HCT116 (cell line): ENCODE data around the gene RAB13. TPM values are rescaled to one million over a fixed set of nuclear protein-coding genes. Genes with fewer than 3 reads are reported as not detected.

Experiments used
- ATAC-seq: fragments of 200-7000 bp; cut with Tn5 transposase; 2 replicates; pipeline ENCODE4 v1.9.1; 2020; ENCODE audit warnings: mild to moderate bottlenecking, moderate library complexity
- BruUV-seq: library from RNA; stranded (reverse); fragments of 400-500 nt; replicated peaks from 2 replicates; lab custom pipeline; 2021; lab: Mats Ljungman, UMichigan
- CTCF ChIA-PET: fragments of 300-600 bp; sonication (Branson Sonifier 250); formaldehyde crosslinking; loops from one replicate; lab custom pipeline; 2021; ENCODE audit warnings: antibody characterized with exemption; lab: Charles Lee
- POLR2A ChIA-PET: fragments of 300-600, 350-600 bp; sonication (Branson Sonifier 250); formaldehyde crosslinking; loops from one replicate; lab custom pipeline; 2021; ENCODE audit warnings: antibody characterized with exemption; lab: Charles Lee
- RAD21 ChIA-PET, 2 experiments: fragments of 300-600 bp; sonication (Branson Sonifier 250); formaldehyde crosslinking; loops; one replicate each; lab custom pipeline; 2023; ENCODE audit warnings: low total read pairs in 2 of 2; ENCODE audit not compliant: uncharacterized antibody in 2 of 2, unreplicated experiment in 2 of 2, low non-redundant PET in 1 of 2; lab: Charles Lee
- DNase-seq: peaks from one replicate; pipeline ENCODE4 v3.0.0-alpha.2; 2010; ENCODE audit warnings: low read depth, low spot score
- H2AFZ ChIP-seq: fragments of 200-600 bp; shearing (Covaris generic), sonication (generic); 2 replicates; pipeline ENCODE4 v1.6.1; 2017; ENCODE audit warnings: low read depth, mixed run types, mixed read lengths, antibody characterized with exemption, low read length; ENCODE audit not compliant: poor library complexity, severe bottlenecking
- H3K27ac ChIP-seq: 2 replicates; pipeline ENCODE4 v1.5.1; 2012; ENCODE audit warnings: low read depth, low read length
- H3K27me3 ChIP-seq: fragments of 200-600 bp; sonication (generic); 2 replicates; pipeline ENCODE4 v1.6.1; 2016; ENCODE audit warnings: mixed run types, low read length, mixed read lengths; ENCODE audit not compliant: insufficient read depth
- H3K36me3 ChIP-seq, 2 experiments: fragments of 200-500 bp in 1 of 2; fragments of 200-600 bp in 1 of 2; sonication (Bioruptor generic) in 1 of 2; sonication (generic) in 1 of 2; 2 replicates each; pipeline versions ENCODE4 v1.5.1 to v1.6.1; 2014 to 2016; ENCODE audit warnings: low read length in 2 of 2, inconsistent platforms in 1 of 2, mixed read lengths in 1 of 2, mixed run types in 1 of 2; ENCODE audit not compliant: insufficient read depth in 2 of 2, control insufficient read depth in 1 of 2
- H3K4me1 ChIP-seq, 2 experiments: fragments of 200-600 bp in 1 of 2; sonication (generic) in 1 of 2; 2 replicates each; pipeline versions ENCODE4 v1.5.1 to v1.6.1; 2012 to 2017; ENCODE audit warnings: low read length in 2 of 2, inconsistent platforms in 1 of 2, mild to moderate bottlenecking in 1 of 2, mixed read lengths in 1 of 2, mixed run types in 1 of 2, moderate library complexity in 1 of 2; ENCODE audit not compliant: insufficient read depth in 2 of 2, control insufficient read depth in 1 of 2
- H3K4me2 ChIP-seq: fragments of 200-600 bp; sonication (generic); 2 replicates; pipeline ENCODE4 v1.6.1; 2017; ENCODE audit warnings: mixed run types, low read length, mixed read lengths
- H3K4me3 ChIP-seq, 2 experiments: fragments of 200-600 bp in 1 of 2; sonication (generic) in 1 of 2; replicated peaks in 1 of 2; 2 replicates each; pipeline ENCODE4 v1.5.1; 2011 to 2016; ENCODE audit warnings: low read length in 2 of 2, control low read depth in 1 of 2, low read depth in 1 of 2, mild to moderate bottlenecking in 1 of 2, mixed read lengths in 1 of 2, mixed run types in 1 of 2
- H3K79me2 ChIP-seq: fragments of 200-600 bp; sonication (generic); 2 replicates; pipeline ENCODE4 v1.6.1; 2017; ENCODE audit warnings: mild to moderate bottlenecking, mixed run types, low read length, moderate library complexity, mixed read lengths; ENCODE audit not compliant: insufficient read depth
- H3K9ac ChIP-seq: fragments of 200-600 bp; sonication (generic); 2 replicates; pipeline ENCODE4 v1.6.1; 2016; ENCODE audit warnings: low read length, mixed read lengths
- H3K9me2 ChIP-seq: fragments of 200-600 bp; sonication (generic), shearing (Covaris generic); 2 replicates; pipeline ENCODE4 v1.6.1; 2017; ENCODE audit warnings: mixed run types, mild to moderate bottlenecking, moderate library complexity; ENCODE audit not compliant: insufficient read depth
- H3K9me3 ChIP-seq, 2 experiments: fragments of 200-500 bp in 1 of 2; fragments of 200-600 bp in 1 of 2; sonication (Bioruptor generic) in 1 of 2; sonication (generic) in 1 of 2; 2 replicates each; pipeline ENCODE4 v1.6.1; 2014 to 2017; ENCODE audit warnings: low read length in 2 of 2, mixed read lengths in 2 of 2, inconsistent platforms in 1 of 2, low read depth in 1 of 2, mild to moderate bottlenecking in 1 of 2, mixed run types in 1 of 2, moderate library complexity in 1 of 2; ENCODE audit not compliant: control insufficient read depth in 1 of 2, insufficient read depth in 1 of 2
- H4K20me1 ChIP-seq: fragments of 200-600 bp; sonication (generic), shearing (Covaris generic); 2 replicates; pipeline ENCODE4 v1.6.1; 2017; ENCODE audit warnings: mixed run types, mild to moderate bottlenecking, moderate library complexity; ENCODE audit not compliant: insufficient read depth
- CBX3 ChIP-seq: IDR thresholded peaks from 2 replicates; pipeline ENCODE4 v1.6.1; 2012; ENCODE audit warnings: low read depth
- ELF1 ChIP-seq: IDR thresholded peaks from 2 replicates; pipeline ENCODE4 v1.6.1; 2012; ENCODE audit warnings: low read depth, borderline replicate concordance
- EZH2 ChIP-seq: fragments of 200-600 bp; sonication (generic); IDR thresholded peaks from 2 replicates; pipeline ENCODE4 v1.6.1; 2017; ENCODE audit warnings: antibody characterized with exemption, mixed run types
- EZH2phosphoT487 ChIP-seq: fragments of 200-600 bp; IDR thresholded peaks from 2 replicates; pipeline ENCODE4 v1.6.1; 2018; ENCODE audit warnings: antibody characterized with exemption, borderline replicate concordance
- JUND ChIP-seq: IDR thresholded peaks from 2 replicates; pipeline ENCODE4 v1.6.1; 2012
- POLR2A ChIP-seq: IDR thresholded peaks from 2 replicates; pipeline ENCODE4 v1.7.0; 2011; ENCODE audit warnings: borderline replicate concordance; ENCODE audit not compliant: insufficient read depth, insufficient read length; ENCODE audit errors: extremely low read depth
- SIN3A ChIP-seq: IDR thresholded peaks from 2 replicates; pipeline ENCODE4 v1.6.1; 2012; ENCODE audit warnings: low read depth
- SRF ChIP-seq: IDR thresholded peaks from 2 replicates; pipeline ENCODE4 v1.6.1; 2012; ENCODE audit warnings: low read depth
- TCF7L2 ChIP-seq: IDR thresholded peaks from 2 replicates; pipeline ENCODE4 v1.7.0; 2011; ENCODE audit warnings: borderline replicate concordance, inconsistent platforms; ENCODE audit not compliant: insufficient read depth, insufficient read length; ENCODE audit errors: extremely low read depth
- YY1 ChIP-seq: IDR thresholded peaks from 2 replicates; pipeline ENCODE4 v1.6.1; 2011; ENCODE audit warnings: low read length, low read depth, moderate library complexity, mild to moderate bottlenecking; ENCODE audit not compliant: insufficient replicate concordance; ENCODE audit errors: extremely low read depth
- ZFX ChIP-seq: fragments of 450-650 bp; IDR thresholded peaks from 2 replicates; pipeline ENCODE4 v1.6.1; 2017
- intact Hi-C: fragments of 100-400 bp; cut with micrococcal nuclease; formaldehyde crosslinking; loops from 2 replicates; pipeline ENCODE4 v1.10.0; 2022
- total RNA-seq: library from RNA; stranded (reverse); gene quantifications from one replicate; pipeline ENCODE4 v1.2.1, GENCODE V29; 2021; ENCODE audit not compliant: unreplicated experiment

RAB13 gene
- total RNA-seq, 1 experiment from 2014 or later, result 93.6 TPM

- Histone ChIP-seq H3K4me2 (peak overlapping the region; percentile 97; the same call in 1 of the 2 replicates), H3K9me3 (no peaks in the 10 kb centered on the region), H3K79me2 (peaks cover 8% of the 10 kb centered on the region; the same call in 1 of the 2 replicates), H3K4me1 (peaks cover 18 to 39% of the 10 kb centered on the region in 2 experiments), H2AFZ (no peak overlapping the region), H3K36me3 (peaks cover under 1 to 5% of the 10 kb centered on the region in 2 experiments; a peak in 2 of 4 replicates), H4K20me1 (no peaks in the 10 kb centered on the region), H3K27ac (no peak overlapping the region; the same call in 1 of the 2 replicates), H3K4me3 (no peak overlapping the region), H3K9ac (no peak overlapping the region), H3K9me2 (no peaks in the 10 kb centered on the region), H3K27me3 (no peaks in the 10 kb centered on the region)
- ATAC-seq (no peak), DNase-seq (no peak)
- ChIA-PET RAD21 (no interaction called here), POLR2A (interaction anchor here (2.1 kb wide), 1 partner anchor 18 kb away, joined by 10 read pairs; the partner anchor contains the start of gene RAB13), CTCF (interaction anchor here (1.1 kb wide), 1 partner anchor 9 kb away, joined by 3 read pairs; the partner anchor contains the start of gene JTB)
- intact Hi-C loops, result loop anchor here (5.0 kb wide), 1 partner anchor 172 kb away; no protein-coding TSS in a partner anchor
- no TSS peak for BruUV-seq
- no peak for TF ChIP-seq JUND
- TF ChIP-seq CBX3, result no peak
- TF ChIP-seq EZH2phosphoT487, result no peak
- TF ChIP-seq EZH2, result no peak
- no peak for TF ChIP-seq SRF
- TF ChIP-seq YY1, result no peak
- TF ChIP-seq TCF7L2, result no peak
- no peak for TF ChIP-seq ZFX
- no peak for TF ChIP-seq SIN3A
These were observed 17.2 kb downstream of the RAB13 start for GRCh38 chr1:153968972-153969371.

- H3K9ac ChIP-seq, result peak overlapping the region; percentile 94
- no TSS peak for BruUV-seq
- TF ChIP-seq POLR2A (no peak), ELF1 (no peak), EZH2 (no peak)
- TF ChIP-seq, all 23 proteins: peak for 0
- POLR2A ChIA-PET, result interaction anchor here (1.3 to 3.3 kb wide), 5 partner anchors 9 to 334 kb away, joined by 4 to 38 read pairs (median 10); partner anchors contain the start of genes CHTOP, JTB, RAB13 and RPS27
- no peaks in the 10 kb centered on the region for H3K9me3 ChIP-seq
- H3K27ac ChIP-seq, result peak overlapping the region; percentile 90; the same call in 1 of the 2 replicates
- H3K4me2 ChIP-seq, result peak overlapping the region; percentile 97
- no peak overlapping the region for H2AFZ ChIP-seq
- H3K4me1 ChIP-seq, result peaks cover 18 to 43% of the 10 kb centered on the region in 2 experiments
- CTCF ChIA-PET, result interaction anchor here (1.1 to 2.3 kb wide), 2 partner anchors 9 kb away, joined by 3 to 13 read pairs; partner anchors contain the start of gene JTB
- ATAC-seq, result no peak
- DNase-seq, result no peak
- no peaks in the 10 kb centered on the region for H3K36me3 ChIP-seq
- RAD21 ChIA-PET, result no interaction called here
- intact Hi-C loops, result loop anchor here (5.0 kb wide), 1 partner anchor 171 kb away; no protein-coding TSS in a partner anchor
- peak overlapping the region; percentile 68 to 79 for H3K4me3 ChIP-seq
- no peaks in the 10 kb centered on the region for H3K9me2 ChIP-seq
- no peaks in the 10 kb centered on the region for H3K27me3 ChIP-seq
- H3K79me2 ChIP-seq, result peaks cover 8% of the 10 kb centered on the region; the same call in 1 of the 2 replicates
- H4K20me1 ChIP-seq, result no peaks in the 10 kb centered on the region
These were observed 17.7 kb downstream of the RAB13 start for GRCh38 chr1:153968408-153968807.
